Psoas muscle (tissue), 8 donors: ENCODE data around the gene MUCL3. TPM values are rescaled to one million over a fixed set of nuclear protein-coding genes. Genes with fewer than 3 reads are reported as not detected.
"Not testable (repeated sequence)": the region's sequence is repeated elsewhere in the genome, so short reads cannot be mapped to it uniquely, and the experiment has no call there.

Experiments used
- ATAC-seq, 4 donors: fragments of 200-7000 bp; cut with Tn5 transposase; one replicate each; pipeline ENCODE4 v1.9.1; 2020; ENCODE audit warnings: moderate library complexity in 3 of 4, mild to moderate bottlenecking in 2 of 4
- DNase-seq, 2 donors: peaks; one replicate each; pipeline ENCODE4 v3.0.0-alpha.2; 2020
- H3K27ac ChIP-seq: fragments of 200-600 bp; one replicate; pipeline ENCODE4 v1.8.0; 2022
- H3K27me3 ChIP-seq, 3 donors: fragments of 200-600 bp in 1 of 3; one replicate each; pipeline versions ENCODE4 v1.6.1 to v1.8.0; 2013 to 2022; ENCODE audit warnings: low read length in 2 of 3, mild to moderate bottlenecking in 2 of 3, moderate library complexity in 1 of 3; ENCODE audit not compliant: insufficient read depth in 3 of 3
- H3K36me3 ChIP-seq, 2 donors: fragments of 200-600 bp in 1 of 2; one replicate each; pipeline versions ENCODE4 v1.6.1 to v1.8.0; 2013 to 2022; ENCODE audit warnings: low read depth in 1 of 2, mild to moderate bottlenecking in 1 of 2, moderate library complexity in 1 of 2; ENCODE audit not compliant: insufficient read depth in 1 of 2
- H3K4me1 ChIP-seq: fragments of 200-600 bp; one replicate; pipeline ENCODE4 v1.8.0; 2022
- H3K4me3 ChIP-seq: fragments of 200-600 bp; one replicate; pipeline ENCODE4 v1.8.0; 2022; ENCODE audit warnings: mild to moderate bottlenecking
- H3K9me3 ChIP-seq: fragments of 200-600 bp; one replicate; pipeline ENCODE4 v1.8.0; 2022
- WGBS, 3 donors: extraction: QIAGEN DNeasy Blood & Tissue Kit; methylation state at CpG; one replicate each; pipeline versions ENCODE4 v1.1.6 to v1.1.7; 2013; 5-methylcytosine and 5-hydroxymethylcytosine counted together
- intact Hi-C, 2 donors: fragments of 100-400 bp; cut with DNase I; formaldehyde crosslinking; loops; one replicate each; pipeline versions ENCODE4 v1.11.0 to v1.14.2; 2022
- polyA plus RNA-seq, 3 donors: library from polyadenylated mRNA; stranded (reverse); fragments of 200-250 nt; gene quantifications; one replicate each; pipeline ENCODE4 v1.2.3, GENCODE V29; 2013
- total RNA-seq, 4 donors: library from RNA; stranded (reverse); fragmentation: NEBNext Ultra II Directional in 2 of 4; extraction: Animal tissue kit (Norgen Biotek cat#: 25700) in 2 of 4; gene quantifications; one replicate each; pipeline versions ENCODE4 v1.2.1 to v1.2.4, GENCODE V29; 2021 to 2023
- TF ChIP-seq, protein P1 (sequence below): fragments of 200-600 bp; IDR thresholded peaks from one replicate; pipeline ENCODE4 v1.8.0; 2022; ENCODE audit warnings: antibody characterized with exemption
- donor health status: healthy with polysubstance abuse.
- donor health status: DM: no; HTN: no; CAD: no; lungs with moderate emphysema.
- donor health status: Bipolar disorder and iron deficiency.
- donor health status: healthy.
- donor health status: DM: yes; HTN: yes; CAD: no.
- donor health status: DM: no; HTN: no; CAD: no.
- donor health status: DM: no; HTN: no; CAD: no.
- donor health status: DM: yes; HTN: yes; CAD: no.

MUCL3 gene
- total and polyA plus RNA-seq, 7 donors, result not detected

DNA sequence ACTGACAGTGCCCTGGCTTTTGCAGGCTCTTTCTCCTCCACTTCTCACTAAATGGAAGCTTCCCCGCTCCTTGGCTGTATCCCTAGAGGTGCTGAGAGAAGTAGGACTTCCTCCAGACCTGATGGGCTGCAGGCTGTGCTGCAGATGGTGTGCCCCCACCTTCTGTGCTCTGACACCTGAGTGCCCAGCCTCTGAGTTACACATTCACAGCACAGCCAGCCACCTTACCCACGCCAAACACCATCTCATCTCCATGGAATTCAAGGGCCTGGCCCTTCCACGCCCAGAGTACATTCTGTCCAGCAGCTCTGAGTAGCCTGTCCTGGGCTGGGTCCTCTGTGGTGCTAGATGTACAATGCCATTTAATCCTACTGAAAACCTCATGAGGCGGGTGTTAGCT is 14.1 kb upstream of the MUCL3 start:
- H3K4me1 ChIP-seq, result peaks cover 7% of the 10 kb centered on the region
- intact Hi-C loops, result no loop called here
- H3K27ac ChIP-seq, result peak overlapping the region; percentile 0
- DNase-seq (peak in 1 of 2 donors; percentile 86), ATAC-seq (peak; percentile 84 to 98 (median 94))
- H3K27me3 ChIP-seq, result no peaks in the 10 kb centered on the region
- peaks cover 10% of the 10 kb centered on the region for H3K9me3 ChIP-seq
- TF ChIP-seq, protein P1, sequence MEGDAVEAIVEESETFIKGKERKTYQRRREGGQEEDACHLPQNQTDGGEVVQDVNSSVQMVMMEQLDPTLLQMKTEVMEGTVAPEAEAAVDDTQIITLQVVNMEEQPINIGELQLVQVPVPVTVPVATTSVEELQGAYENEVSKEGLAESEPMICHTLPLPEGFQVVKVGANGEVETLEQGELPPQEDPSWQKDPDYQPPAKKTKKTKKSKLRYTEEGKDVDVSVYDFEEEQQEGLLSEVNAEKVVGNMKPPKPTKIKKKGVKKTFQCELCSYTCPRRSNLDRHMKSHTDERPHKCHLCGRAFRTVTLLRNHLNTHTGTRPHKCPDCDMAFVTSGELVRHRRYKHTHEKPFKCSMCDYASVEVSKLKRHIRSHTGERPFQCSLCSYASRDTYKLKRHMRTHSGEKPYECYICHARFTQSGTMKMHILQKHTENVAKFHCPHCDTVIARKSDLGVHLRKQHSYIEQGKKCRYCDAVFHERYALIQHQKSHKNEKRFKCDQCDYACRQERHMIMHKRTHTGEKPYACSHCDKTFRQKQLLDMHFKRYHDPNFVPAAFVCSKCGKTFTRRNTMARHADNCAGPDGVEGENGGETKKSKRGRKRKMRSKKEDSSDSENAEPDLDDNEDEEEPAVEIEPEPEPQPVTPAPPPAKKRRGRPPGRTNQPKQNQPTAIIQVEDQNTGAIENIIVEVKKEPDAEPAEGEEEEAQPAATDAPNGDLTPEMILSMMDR, result no peak
- H3K4me3 ChIP-seq, result no peak overlapping the region
- whole genome bisulfite sequencing, 3 donors, result 39 to 67% (median 54%) methylated on average over 4 of the region's 4 CpGs
- H3K36me3 ChIP-seq, result peaks cover 0 to 48% of the 10 kb centered on the region in 2 donors

- intact Hi-C loops, DNase-seq, H3K4me1 ChIP-seq, H3K27me3 ChIP-seq, H3K4me3 ChIP-seq: not testable (repeated sequence)
- H3K9me3 ChIP-seq, result peaks cover 10% of the 10 kb centered on the region
- 53 to 95% (median 79%) methylated on average over 3 of the region's 3 CpGs for WGBS, 3 donors
- peak overlapping the region; percentile 0 for H3K27ac ChIP-seq
- H3K36me3 ChIP-seq, result peaks cover 0 to 44% of the 10 kb centered on the region in 2 donors
- peak in 2 of 4 donors; percentile 56 to 70 for ATAC-seq
These were observed 13.7 kb upstream of the MUCL3 start for GRCh38 chr6:30927080-30927479.

DNA sequence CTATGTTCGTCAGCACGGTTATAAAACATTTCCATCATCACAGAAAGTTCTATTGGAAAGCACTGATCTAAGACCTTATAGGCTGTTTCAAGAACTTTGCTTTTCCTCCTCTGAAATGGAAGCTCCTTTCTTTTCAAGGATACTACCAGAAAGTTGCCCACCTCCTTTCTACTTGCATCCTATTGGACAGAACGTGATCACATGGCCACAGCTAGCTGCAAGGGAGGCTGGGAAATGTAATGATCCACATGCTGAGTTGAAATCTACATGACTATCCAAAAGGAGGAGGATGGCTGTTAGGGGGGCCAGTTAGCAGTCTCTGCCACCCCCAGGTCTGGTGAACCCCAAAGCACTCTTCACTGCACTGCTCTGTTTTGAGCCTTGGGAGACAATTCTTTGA is 12.1 kb upstream of the MUCL3 start:
- Histone ChIP-seq H3K27me3 (no peaks in the 10 kb centered on the region), H3K9me3 (peaks cover 10% of the 10 kb centered on the region), H3K4me3 (no peak overlapping the region), H3K36me3 (peaks cover 0 to 28% of the 10 kb centered on the region in 2 donors), H3K27ac (no peak overlapping the region), H3K4me1 (peaks cover 7% of the 10 kb centered on the region)
- WGBS, 3 donors, result 88 to 97% (median 96%) methylated on average over 3 of the region's 3 CpGs
- ATAC-seq, result no peak
- TF ChIP-seq, protein P1, result no peak
- intact Hi-C loops, result no loop called here
- no peak for DNase-seq

DNA sequence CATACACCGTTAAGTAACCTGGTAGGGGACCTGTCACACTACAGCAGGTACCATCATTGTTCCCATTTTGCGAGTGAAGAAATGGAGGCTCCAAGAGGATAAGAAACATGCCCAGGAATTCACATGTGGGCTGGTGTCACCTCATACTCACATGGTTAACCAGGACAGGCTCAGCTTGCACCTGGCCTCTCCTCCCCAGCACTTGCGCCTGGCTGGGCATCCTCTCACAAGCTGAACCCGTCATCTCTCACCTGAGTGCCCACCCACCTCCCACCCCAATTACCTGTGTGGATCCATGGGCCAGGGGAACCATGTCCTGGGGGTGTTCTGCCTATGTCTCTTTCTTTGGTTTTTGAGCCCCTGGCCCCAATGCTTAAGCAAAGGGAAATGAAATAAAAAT is 10.3 kb upstream of the MUCL3 start:
- intact Hi-C loops, result no loop called here
- H3K9me3 ChIP-seq, result peaks cover 10% of the 10 kb centered on the region
- DNase-seq (no peak), ATAC-seq (no peak)
- TF ChIP-seq, protein P1, result no peak
- peaks cover 7% of the 10 kb centered on the region for H3K4me1 ChIP-seq
- no peak overlapping the region for H3K27ac ChIP-seq
- H3K4me3 ChIP-seq, result no peak overlapping the region
- H3K27me3 ChIP-seq, result no peaks in the 10 kb centered on the region
- H3K36me3 ChIP-seq, result peaks cover 0 to 9% of the 10 kb centered on the region in 2 donors
- 88 to 91% (median 90%) methylated on average over 4 of the region's 4 CpGs for WGBS, 3 donors

- no peak for DNase-seq
- TF ChIP-seq, protein P1, result no peak
- intact Hi-C loops, result no loop called here
These were observed 9.5 kb upstream of the MUCL3 start for GRCh38 chr6:30931272-30931671.

More at GRCh38 chr6:30931272-30931671, 9.5 kb upstream of the MUCL3 start:
- Histone ChIP-seq H3K9me3 (peaks cover 10% of the 10 kb centered on the region), H3K27ac (no peak overlapping the region), H3K4me1 (peaks cover 7% of the 10 kb centered on the region), H3K36me3 (peaks cover 0 to 2% of the 10 kb centered on the region in 2 donors), H3K27me3 (no peaks in the 10 kb centered on the region), H3K4me3 (no peak overlapping the region)
- ATAC-seq, result no peak
- WGBS, 3 donors, result 56 to 65% (median 58%) methylated on average over 8 of the region's 8 CpGs
